Hypothalamus (tissue), 51 donors: Measurements from ENCODE around the gene JPH3.

Experiments
- DNase-seq, 51 donors: peaks; one replicate each; lab custom pipeline; 2025; lab: John Stamatoyannopoulos, UW

Gene JPH3

DNA sequence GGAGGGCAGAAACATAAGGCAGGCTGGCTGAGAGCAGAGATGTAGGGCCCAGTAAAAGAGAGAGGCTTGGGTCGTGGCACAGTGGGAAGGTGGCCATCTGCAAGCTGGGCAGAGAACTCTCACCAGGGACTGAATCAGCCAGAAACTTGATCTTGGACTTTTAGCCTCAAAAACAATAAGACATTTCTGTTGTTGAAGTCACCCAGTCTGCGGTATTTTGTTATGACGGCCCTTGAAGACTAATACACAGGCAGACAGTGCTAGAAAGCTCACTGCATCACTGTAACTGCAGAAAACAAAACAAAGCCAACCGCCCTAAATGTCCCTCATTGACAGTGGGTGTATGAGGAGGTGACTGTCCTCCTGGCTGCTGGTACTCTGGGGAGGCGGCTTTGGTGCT, 3.9 kb upstream of the JPH3 start:
- DNase-seq = no peak

- DNase-seq = no peak
These were observed 2.1 kb upstream of the JPH3 start for GRCh38 chr16:87600246-87600645.

GRCh38 chr16:87601401-87601981, 817 bp upstream of the JPH3 start:
- peak in 1 of 51 donors; percentile 63 for DNase-seq

GRCh38 chr16:87602821-87603683, 744 bp downstream of the JPH3 start:
- DNase-seq = no peak

- DNase-seq = peak in 1 of 51 donors; percentile 34
These were observed 1.7 kb downstream of the JPH3 start for GRCh38 chr16:87603684-87604633.

DNA sequence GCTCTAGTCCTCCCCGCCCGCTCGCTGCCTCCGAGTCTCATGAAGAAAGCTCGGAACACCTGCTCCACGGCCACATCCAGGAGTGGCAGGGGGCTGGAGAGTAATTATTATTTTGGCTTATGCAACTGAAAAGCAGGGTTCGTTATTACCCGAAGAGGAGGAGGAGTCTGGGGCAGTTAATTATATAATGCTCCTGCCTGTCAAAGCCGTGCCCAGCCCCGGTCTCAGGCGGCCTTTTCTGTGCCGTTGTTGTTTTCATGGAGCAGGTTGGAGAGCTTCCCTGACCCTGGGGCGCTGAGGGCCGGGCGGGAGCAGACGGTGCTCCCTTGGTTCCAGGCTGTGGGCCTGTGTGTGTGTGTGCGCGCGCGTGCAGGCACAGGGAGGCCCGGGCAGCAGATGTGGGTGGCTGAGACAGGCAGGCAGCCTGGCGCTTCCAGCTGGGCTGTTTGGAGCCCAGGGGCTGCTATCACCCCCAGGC, 2.4 kb downstream of the JPH3 start:
- DNase-seq = peak in 1 of 51 donors; percentile 10

DNA sequence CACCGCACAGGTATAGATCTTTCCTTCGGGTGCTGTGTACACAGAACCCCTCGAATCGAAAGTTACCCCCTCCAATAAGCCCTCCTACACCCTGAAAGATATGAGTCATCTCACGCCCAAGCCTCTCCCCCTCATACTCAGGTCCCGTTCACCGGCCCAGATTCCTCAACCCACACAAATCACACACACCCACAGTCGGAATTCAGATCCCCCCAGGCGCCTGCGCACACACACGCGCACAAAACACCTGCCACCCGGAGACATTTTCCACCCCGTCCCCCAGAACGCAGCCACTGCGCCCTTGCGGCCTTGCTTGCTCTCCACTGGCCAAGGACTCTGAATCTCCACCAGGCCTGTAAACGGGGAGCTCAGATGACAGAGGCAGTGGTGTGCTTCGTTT, 4.9 kb downstream of the JPH3 start:
- DNase-seq = peak in 3 of 51 donors; percentile 18 to 48 (median 35)

GRCh38 chr16:87607871-87608270, 5.6 kb downstream of the JPH3 start:
- peak in 1 of 51 donors; percentile 10 for DNase-seq

DNA sequence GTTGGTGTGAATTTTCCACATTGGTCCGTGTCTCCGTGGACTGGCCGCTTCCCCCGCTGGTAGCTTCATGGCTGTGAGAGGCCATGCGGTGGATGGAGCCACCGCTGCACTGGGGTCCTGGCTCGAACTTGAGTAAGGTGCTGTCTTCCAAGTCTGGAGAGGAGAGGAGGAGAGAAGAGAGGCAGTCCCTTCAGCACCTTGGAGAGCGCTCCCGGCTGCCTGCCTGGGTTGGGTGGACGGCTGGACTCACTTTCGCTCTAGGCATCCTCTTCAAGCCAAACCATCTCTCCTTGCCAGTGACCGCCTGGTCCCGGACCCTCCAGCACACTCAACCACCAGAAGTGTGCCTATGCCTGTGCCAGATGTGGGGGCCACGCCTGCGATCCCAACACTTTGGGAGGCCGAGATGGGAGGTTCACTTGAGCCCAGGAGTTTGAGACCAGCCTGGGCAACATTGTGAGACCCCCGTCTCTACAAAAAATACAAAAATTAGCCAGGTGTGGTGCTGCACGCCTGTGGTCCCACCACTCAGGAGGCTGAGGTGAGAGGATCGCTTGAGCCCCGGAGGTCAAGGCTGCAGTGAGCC, 6.2 kb downstream of the JPH3 start:
- peak in 3 of 51 donors; percentile 6 to 35 (median 22) for DNase-seq

DNA sequence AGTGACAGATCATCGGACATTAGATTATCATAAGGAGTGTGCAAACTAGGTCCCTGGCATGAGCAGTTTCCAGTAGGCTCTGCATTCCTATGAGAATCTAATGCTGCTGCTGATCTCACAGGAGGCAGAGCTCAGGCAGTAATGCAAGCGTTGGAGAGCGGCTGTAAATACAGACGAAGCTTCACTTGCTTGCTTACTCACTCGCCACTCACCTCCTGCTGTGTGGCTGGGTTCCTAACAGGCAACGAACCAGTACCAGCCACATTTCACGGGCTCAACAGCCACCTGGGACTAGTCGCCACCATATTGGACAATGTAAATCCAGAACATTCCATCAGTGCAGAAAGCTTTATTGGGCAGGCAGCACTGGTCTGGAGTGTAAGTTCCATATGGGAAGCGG, 7.7 kb downstream of the JPH3 start:
- peak in 1 of 51 donors; percentile 31 for DNase-seq

DNA sequence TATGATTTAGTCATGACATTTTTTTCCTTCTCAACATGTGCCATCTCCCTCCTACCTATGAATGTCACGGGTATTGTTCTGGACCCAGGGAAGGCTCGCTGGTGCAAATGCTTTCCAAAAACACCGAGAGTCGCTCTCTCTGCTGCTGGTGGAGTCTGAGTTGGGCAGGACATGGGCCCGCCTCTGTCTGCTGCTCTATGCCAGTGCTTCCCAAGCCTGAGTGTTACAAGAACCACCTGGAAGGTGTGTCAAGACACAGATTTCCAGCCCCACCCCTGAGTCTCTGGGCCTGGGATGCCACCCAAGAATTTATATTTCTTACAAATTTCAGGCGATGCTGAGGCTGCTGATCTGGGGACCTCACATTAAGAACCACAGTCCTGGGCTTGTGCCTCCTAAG, 9.1 kb downstream of the JPH3 start:
- DNase-seq = no peak

GRCh38 chr16:87613961-87614360, 11.7 kb downstream of the JPH3 start:
- DNase-seq = no peak

- DNase-seq = no peak
These were observed 13.3 kb downstream of the JPH3 start for GRCh38 chr16:87615621-87616041.

DNA sequence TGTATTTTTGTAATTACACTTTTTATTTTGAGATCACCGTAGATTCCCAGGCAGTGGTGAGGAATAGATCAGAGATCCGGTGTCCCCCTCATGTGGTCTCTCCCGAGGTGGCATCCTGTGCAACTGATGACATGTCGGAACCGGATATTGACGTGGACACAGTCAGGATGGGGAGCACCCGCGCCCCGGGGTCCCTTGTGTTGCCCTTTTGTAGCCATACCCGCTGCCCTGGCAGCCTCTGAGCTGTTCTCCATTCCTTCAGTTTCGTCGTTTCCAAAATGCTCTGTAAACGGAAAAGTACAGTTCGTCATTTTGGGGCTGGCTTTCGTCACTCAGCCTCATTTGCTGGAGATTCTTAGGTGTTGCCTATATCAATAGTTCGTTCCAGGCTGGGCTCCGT, 14.2 kb downstream of the JPH3 start:
- DNase-seq = no peak

DNA sequence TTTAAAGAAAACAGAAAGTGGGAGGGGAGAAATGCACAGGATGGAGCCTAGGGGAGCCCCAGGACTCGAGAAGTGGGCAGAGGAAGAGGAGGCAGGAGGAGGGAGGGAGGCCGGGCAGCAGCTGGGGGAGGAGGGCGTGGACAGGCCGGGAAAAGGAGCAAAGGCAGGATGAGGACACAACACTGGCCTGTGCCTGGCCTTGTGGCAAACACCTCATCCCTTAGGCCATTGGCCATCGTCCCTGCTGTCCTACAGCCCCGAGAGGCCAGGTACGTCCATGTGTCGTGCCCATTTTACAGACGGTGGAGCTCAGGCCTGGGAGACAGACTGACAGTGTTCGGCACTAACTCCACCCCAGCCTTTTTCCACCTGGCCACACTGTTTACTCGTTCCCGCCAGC, 15.9 kb downstream of the JPH3 start:
- no peak for DNase-seq

- DNase-seq = no peak
These were observed 17.3 kb downstream of the JPH3 start for GRCh38 chr16:87619360-87620200.

GRCh38 chr16:87620201-87620495, 17.8 kb downstream of the JPH3 start:
- DNase-seq = no peak

DNA sequence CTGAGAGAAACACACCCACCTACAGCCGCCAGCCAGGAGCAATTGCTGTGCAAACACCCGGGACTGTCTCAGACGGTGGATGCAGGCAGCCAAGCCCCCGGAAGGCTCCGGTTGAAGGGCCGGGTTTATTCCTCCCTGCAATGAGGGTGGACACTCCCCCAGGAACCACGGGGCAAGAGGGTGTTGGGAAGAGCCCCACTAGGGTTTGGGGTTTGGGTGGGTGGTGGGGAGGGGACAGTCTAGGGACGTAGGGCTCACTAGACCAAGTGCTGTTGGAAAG, 19.2 kb downstream of the JPH3 start:
- no peak for DNase-seq

GRCh38 chr16:87621976-87622713, 19.8 kb downstream of the JPH3 start:
- DNase-seq = no peak
